Lower leg skin (tissue), 4 donors: ENCODE measurements around the gene TSC2. TPM values are rescaled to one million over a fixed set of nuclear protein-coding genes. Genes with fewer than 3 reads are reported as not detected.
A peak's percentile ranks its signal among the peaks of the same experiment; 100 is the strongest.
"Not testable (repeated sequence)": the region's sequence is repeated elsewhere in the genome, so short reads cannot be mapped to it uniquely, and the experiment has no call there.

Experiments
- DNase-seq, 2 donors: peaks; one replicate each; pipeline ENCODE4 v3.0.0-alpha.2; 2019; ENCODE audit warnings: low spot score in 2 of 2
- H3K4me3 ChIP-seq: fragments of 200-600 bp; sonication (generic); 2 replicates; pipeline ENCODE4 v1.5.1; 2017; ENCODE audit warnings: mild to moderate bottlenecking, low read depth; ENCODE audit not compliant: poor library complexity, severe bottlenecking
- POLR2A ChIP-seq, 2 donors: fragments of 450-650 bp; IDR thresholded peaks; one replicate each; pipeline ENCODE4 v1.6.1; 2016 to 2017; ENCODE audit warnings: antibody characterized with exemption in 2 of 2, mild to moderate bottlenecking in 1 of 2, moderate library complexity in 1 of 2
- WGBS, 2 donors: methylation state at CpG; one replicate each; pipeline ENCODE4 v1.1.5; 2018; 5-methylcytosine and 5-hydroxymethylcytosine counted together
- intact Hi-C: fragments of 100-400 bp; cut with DNase I; formaldehyde crosslinking; loops from one replicate; pipeline ENCODE4 v1.15.0; 2023; ENCODE audit warnings: low total_unique reads
- total RNA-seq, 4 donors: library from RNA; depleted of rRNA; stranded (reverse); fragments of >200 nt; gene quantifications; one replicate each; pipeline ENCODE4 v1.1.0, GENCODE V29; 2016
- TF ChIP-seq, protein P1 (sequence below), 3 donors: fragments of 450-650 bp; IDR thresholded peaks; one replicate each; pipeline ENCODE4 v1.5.1; 2016; ENCODE audit warnings: antibody characterized with exemption in 3 of 3, mild to moderate bottlenecking in 3 of 3, moderate library complexity in 2 of 3

Gene TSC2
- total RNA-seq, 4 donors from 2014 or later: 56.7 to 130 (median 65.1) TPM

DNA sequence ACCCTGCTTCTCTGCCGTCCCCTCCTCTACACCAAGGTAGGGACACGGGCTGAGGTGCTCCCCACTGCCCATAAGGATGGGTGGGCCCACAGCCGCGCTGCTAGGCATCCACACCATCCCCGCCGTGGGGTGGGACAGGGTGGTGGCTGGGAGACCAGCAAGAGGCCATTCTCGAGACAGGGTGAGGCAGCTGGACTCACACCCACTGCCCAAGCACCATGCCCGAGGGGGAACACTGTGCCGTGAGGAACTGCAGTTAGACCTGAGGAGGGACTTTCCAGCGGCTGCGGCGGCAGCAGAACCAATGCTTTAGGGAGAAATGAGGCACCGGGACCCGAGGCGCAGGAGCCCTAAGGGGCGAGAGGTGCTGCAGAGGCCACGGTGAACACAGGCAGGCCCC lies 74.6 kb downstream of the TSC2 start:
- TF ChIP-seq, protein P1, sequence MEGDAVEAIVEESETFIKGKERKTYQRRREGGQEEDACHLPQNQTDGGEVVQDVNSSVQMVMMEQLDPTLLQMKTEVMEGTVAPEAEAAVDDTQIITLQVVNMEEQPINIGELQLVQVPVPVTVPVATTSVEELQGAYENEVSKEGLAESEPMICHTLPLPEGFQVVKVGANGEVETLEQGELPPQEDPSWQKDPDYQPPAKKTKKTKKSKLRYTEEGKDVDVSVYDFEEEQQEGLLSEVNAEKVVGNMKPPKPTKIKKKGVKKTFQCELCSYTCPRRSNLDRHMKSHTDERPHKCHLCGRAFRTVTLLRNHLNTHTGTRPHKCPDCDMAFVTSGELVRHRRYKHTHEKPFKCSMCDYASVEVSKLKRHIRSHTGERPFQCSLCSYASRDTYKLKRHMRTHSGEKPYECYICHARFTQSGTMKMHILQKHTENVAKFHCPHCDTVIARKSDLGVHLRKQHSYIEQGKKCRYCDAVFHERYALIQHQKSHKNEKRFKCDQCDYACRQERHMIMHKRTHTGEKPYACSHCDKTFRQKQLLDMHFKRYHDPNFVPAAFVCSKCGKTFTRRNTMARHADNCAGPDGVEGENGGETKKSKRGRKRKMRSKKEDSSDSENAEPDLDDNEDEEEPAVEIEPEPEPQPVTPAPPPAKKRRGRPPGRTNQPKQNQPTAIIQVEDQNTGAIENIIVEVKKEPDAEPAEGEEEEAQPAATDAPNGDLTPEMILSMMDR (IDR thresholded peaks at IDR 0.05): no peak
- TF ChIP-seq POLR2A (IDR thresholded peaks at IDR 0.05): no peak
- intact Hi-C loops: no loop called here
- DNase-seq: no peak
- no peak overlapping the region for H3K4me3 ChIP-seq
- WGBS, 2 donors: 60 to 65% methylated on average over 1 to 16 of the region's 17 CpGs

DNA sequence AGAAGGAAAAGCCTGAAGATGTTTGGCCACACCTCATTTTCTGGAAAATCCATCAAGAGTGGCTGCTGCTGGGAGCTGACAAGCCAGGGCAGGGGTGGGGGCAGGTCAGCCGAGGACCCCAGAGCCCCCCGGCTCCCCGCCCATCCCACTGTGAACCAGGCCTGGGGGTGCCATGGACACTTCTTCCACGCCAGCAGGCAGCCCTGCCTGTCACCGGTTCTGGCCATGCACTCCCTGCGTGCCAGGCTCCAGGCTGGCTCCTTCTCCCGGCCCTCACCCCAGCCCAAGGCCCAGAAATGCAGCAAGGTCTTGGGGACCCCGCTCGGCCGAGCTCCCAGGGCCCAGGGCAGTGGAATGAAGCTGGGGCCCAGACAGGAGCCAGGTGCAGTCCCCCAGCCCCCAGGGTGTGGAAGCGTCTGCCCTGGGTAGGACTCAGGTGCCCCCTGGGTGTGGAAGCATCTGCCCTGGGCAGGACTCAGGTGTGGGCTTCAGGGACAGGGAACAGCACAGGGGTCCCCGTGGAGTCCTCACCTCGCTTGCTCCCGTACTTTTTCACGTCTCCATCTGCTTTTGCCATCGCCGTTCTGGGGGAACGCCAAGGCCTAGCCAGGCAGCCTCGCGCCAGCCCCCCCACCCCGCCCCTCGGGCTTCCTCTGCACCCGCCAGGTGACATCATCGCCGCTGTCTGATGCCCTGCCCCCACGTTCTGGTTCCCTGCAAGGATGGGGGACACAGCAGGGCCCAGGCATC lies 75.3 kb downstream of the TSC2 start:
- intact Hi-C loops, DNase-seq, H3K4me3 ChIP-seq: not testable (repeated sequence)
- 36 to 40% methylated on average over 10 to 22 of the region's 26 CpGs for WGBS, 2 donors

DNA sequence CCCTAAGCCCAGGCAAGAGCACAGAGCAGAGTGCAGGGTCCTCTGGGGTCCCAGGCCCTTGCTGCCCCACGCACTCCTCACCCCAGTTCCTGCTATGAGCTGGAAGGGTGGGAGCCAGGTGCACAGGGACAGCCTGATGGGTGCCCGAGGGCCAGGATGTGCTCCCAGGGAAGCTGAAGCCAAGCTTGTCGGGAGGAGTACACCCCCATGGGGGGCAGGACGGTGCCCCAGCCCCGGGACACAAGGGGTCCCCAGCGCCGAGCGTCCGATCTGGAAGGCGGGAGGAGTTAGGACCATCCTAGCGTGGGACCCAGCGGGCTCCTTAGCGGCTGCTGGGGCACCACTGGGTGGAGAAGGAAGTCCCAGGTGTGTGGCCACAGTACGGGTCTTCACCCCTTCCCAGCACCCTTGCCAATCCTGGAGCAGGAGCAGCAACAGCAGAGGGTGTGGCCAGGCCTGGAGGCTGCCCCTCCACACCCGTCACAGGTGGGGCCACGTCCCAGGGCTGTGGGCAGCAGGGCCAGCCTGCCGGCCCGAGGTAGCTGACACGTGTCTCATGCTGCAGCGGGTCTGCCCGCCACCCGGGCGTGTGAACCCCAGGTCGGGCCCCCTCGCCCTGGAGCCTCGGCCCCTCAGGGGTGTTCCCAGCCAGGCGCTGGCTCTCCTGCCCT lies 76.1 kb downstream of the TSC2 start:
- 27 to 52% methylated on average over 11 to 12 of the region's 27 CpGs for WGBS, 2 donors
- intact Hi-C loops, H3K4me3 ChIP-seq, DNase-seq: not testable (repeated sequence)

DNA sequence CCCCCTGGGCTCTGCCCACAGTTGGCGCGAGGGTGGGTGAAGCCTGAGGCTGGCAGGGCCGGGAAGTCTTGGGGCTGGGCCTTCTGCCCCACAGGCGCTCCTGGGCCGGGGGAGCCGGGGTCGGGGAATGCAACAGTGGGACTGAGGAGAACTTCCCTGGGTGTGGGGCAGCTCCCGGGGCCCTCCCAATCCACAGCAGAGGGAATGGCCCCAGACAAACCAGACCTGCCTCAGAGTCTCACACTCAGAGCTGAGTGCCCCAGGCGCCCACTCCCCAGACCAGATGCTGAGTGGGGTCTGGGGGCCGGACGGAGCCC lies 76.5 kb downstream of the TSC2 start:
- H3K4me3 ChIP-seq, DNase-seq, intact Hi-C loops: not testable (repeated sequence)
- 0% methylated on average over 5 of the region's 11 CpGs; no CpG with 5 or more reads in 1 of the 2 donors for WGBS, 2 donors

- H3K4me3 ChIP-seq, intact Hi-C loops: not testable (repeated sequence)
- DNase-seq: peak in 1 of 2 donors; percentile 93
- WGBS, 2 donors: 5 to 11% methylated on average over 13 to 17 of the region's 37 CpGs
Measured at GRCh38 chr16:2124694-2125444, 77.1 kb downstream of the TSC2 start.

GRCh38 chr16:2125609-2126008 lies 77.8 kb downstream of the TSC2 start:
- DNase-seq, intact Hi-C loops, H3K4me3 ChIP-seq: not testable (repeated sequence)
- 28 to 42% methylated on average over 11 of the region's 11 CpGs for WGBS, 2 donors

DNA sequence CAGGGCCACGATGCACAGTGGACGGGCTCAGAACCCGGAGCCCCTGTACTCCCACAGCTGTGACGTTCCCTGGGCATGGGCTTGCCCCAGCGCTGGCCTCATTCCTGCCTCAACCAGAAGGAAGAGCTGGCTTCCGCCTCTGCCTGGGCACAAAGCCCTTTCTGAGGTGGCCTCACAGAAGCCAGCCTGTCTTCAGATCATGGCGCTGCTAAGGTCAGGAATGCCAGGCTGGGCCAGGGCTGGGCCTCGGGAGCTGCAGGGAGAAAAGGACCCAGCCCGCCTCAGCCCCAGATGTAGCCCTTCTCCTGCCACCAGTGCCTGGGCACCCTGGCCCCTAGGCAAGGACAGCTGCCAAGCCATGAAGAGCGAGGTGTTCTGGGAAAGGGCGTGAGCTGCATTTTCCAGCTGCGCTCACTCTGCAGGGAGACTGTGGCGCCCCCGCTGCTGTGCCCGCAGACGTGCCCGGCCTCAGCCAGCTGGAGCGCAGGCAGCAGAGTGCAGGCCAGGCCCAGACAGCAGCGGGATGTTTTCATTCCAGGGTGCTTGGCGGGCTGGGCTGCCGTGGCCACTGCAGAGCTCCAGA lies 78.5 kb downstream of the TSC2 start:
- WGBS, 2 donors: 18 to 26% methylated on average over 14 to 19 of the region's 21 CpGs
- DNase-seq: peak in 1 of 2 donors; percentile 84
- intact Hi-C loops, H3K4me3 ChIP-seq: not testable (repeated sequence)

DNA sequence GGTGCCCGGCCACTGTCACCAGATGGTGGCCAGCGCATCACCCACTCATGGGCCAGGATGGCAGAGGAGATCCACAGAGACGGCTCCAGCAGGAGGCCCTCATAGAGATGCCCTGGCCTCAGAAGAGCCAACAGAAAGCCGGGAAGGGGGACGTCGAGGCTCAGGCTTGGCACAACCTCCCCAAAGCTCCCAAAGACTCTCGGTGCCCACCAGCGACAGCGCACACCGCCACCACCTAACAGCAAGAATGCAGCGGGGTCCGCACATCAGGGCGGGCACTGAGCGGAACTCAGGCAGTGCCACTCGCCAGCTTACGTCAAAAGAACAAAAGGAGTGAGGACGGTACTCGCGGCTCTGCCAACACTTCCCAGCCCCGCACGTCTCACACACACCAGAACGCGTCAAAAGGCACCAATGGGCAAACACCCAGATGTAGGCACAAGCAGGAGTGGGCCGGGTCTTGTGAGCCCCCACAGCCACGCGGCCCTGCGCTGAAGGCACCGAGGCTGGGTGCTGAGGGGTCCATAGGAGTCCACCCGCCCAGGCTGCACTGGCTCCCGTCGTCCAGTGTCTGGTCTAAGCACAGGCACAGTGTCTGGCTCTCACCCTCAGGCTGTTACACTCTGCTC lies 79.3 kb downstream of the TSC2 start:
- H3K4me3 ChIP-seq, intact Hi-C loops: not testable (repeated sequence)
- DNase-seq: peak in 1 of 2 donors; percentile 45
- 44 to 58% methylated on average over 12 to 27 of the region's 31 CpGs for WGBS, 2 donors

GRCh38 chr16:2127630-2128280 lies 80.0 kb downstream of the TSC2 start:
- intact Hi-C loops, DNase-seq, H3K4me3 ChIP-seq: not testable (repeated sequence)
- WGBS, 2 donors: 6 to 14% methylated on average over 3 of the region's 3 CpGs

- DNase-seq, H3K4me3 ChIP-seq, intact Hi-C loops: not testable (repeated sequence)
- 47 to 54% methylated on average over 9 of the region's 11 CpGs for WGBS, 2 donors
Measured at GRCh38 chr16:2129251-2129650, 81.5 kb downstream of the TSC2 start.

DNA sequence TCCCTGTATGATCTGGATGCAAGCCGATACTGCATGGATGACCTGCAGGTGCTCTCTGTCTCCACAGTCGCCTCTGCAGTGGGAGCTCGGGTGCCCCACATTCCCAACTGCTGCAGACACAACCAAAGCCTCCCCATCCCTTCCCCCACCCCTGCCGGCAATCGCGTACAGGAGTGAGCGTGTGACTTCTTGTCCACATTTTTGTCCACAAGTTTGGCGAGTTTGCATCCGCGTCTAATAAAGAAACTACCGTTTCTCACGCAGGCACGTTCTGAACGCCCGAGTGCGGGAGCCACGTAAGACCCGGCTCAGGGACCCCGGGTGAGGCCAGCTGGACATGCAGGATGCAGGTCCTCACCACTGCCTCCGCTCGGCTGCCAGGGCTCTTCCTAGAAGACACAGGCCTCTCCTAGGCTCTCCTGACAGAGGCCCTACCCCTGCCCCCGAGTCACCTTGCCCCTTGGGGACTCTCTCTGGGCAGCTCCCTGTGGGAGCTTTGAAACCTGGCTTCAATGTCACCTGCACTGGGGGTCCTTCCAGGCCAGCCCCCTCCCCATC lies 82.2 kb downstream of the TSC2 start:
- DNase-seq, intact Hi-C loops, H3K4me3 ChIP-seq: not testable (repeated sequence)
- 15 to 47% methylated on average over 21 of the region's 22 CpGs for WGBS, 2 donors

GRCh38 chr16:2133797-2134196 lies 86.0 kb downstream of the TSC2 start:
- DNase-seq, intact Hi-C loops, H3K4me3 ChIP-seq: not testable (repeated sequence)
- 24% methylated on average over 6 of the region's 12 CpGs; no CpG with 5 or more reads in 1 of the 2 donors for WGBS, 2 donors
